Measurements from ENCODE around the gene CATSPERD. TPM values are rescaled to one million over a fixed set of nuclear protein-coding genes. Genes with fewer than 3 reads are reported as not detected.

The CATSPERD gene
- total and polyA plus RNA-seq, 12 donors, result not detected

DNA sequence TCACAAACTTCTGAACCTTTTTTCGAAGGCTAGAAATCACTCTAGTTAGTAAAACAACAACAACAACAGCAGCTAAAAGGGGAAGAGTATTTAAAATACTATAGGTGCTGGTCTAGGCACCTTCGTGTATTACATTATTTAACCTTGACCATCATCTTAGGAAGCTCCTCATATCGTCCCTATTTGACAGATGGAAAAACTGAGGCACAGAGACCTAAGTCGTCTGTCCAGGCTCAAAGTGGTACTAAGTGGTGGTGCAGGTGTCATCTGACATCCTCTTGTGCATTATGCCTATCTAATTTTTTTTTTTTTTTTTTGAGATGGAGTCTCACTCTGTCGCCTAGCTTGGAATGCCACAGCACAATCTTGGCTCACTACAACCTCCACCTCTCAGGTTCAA lies 29.1 kb downstream of the CATSPERD start:
- Histone ChIP-seq H3K9me3 (replicated peaks in 1 of 3) (no peaks in the 10 kb centered on the region), H3K27me3 (no peaks in the 10 kb centered on the region), H3K36me3 (replicated peaks in 1 of 2) (no peaks in the 10 kb centered on the region), H3K27ac (no peak overlapping the region), H3K4me3 (no peak overlapping the region), H3K4me1 (replicated peaks in 1 of 2) (no peaks in the 10 kb centered on the region)
- no peak for TF ChIP-seq POLR2A (IDR thresholded peaks at IDR 0.05)
- TF ChIP-seq, protein P1, sequence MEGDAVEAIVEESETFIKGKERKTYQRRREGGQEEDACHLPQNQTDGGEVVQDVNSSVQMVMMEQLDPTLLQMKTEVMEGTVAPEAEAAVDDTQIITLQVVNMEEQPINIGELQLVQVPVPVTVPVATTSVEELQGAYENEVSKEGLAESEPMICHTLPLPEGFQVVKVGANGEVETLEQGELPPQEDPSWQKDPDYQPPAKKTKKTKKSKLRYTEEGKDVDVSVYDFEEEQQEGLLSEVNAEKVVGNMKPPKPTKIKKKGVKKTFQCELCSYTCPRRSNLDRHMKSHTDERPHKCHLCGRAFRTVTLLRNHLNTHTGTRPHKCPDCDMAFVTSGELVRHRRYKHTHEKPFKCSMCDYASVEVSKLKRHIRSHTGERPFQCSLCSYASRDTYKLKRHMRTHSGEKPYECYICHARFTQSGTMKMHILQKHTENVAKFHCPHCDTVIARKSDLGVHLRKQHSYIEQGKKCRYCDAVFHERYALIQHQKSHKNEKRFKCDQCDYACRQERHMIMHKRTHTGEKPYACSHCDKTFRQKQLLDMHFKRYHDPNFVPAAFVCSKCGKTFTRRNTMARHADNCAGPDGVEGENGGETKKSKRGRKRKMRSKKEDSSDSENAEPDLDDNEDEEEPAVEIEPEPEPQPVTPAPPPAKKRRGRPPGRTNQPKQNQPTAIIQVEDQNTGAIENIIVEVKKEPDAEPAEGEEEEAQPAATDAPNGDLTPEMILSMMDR (IDR thresholded peaks at IDR 0.05), result no peak
- WGBS, 4 donors, result 71 to 79% (median 76%) methylated on average over 5 of the region's 5 CpGs
- DNase-seq, result no peak
- intact Hi-C loops (cut with DNase I), result no loop called here

DNA sequence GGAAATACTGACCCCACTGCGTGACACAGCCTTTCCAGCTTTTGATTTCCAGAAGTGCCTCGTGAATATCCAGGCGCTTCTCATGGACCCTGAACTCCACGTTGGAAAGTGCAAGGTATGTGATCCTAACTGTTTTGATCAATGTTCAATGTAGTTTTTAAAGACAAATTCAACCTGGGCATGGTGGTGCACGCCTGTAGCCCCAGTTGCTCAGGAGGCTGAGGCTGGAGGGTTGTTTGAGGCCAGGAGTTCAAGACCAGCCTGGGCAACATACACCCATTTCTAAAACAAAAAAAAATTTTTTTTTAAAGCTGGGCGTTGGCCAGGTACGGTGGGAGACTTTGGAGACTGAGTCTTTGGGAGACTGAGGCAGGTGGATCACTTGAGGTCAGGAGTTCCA lies 31.3 kb downstream of the CATSPERD start:
- intact Hi-C loops (cut with DNase I), result no loop called here
- Histone ChIP-seq H3K27ac (no peak overlapping the region), H3K36me3 (replicated peaks in 1 of 2) (no peaks in the 10 kb centered on the region), H3K4me1 (replicated peaks in 1 of 2) (no peaks in the 10 kb centered on the region), H3K27me3 (no peaks in the 10 kb centered on the region), H3K9me3 (replicated peaks in 1 of 3) (no peaks in the 10 kb centered on the region), H3K4me3 (no peak overlapping the region)
- 78 to 82% (median 79%) methylated on average over 7 of the region's 7 CpGs for WGBS, 4 donors
- no peak for TF ChIP-seq POLR2A (IDR thresholded peaks at IDR 0.05)
- TF ChIP-seq, protein P1 (IDR thresholded peaks at IDR 0.05), result no peak
- no peak for DNase-seq

DNA sequence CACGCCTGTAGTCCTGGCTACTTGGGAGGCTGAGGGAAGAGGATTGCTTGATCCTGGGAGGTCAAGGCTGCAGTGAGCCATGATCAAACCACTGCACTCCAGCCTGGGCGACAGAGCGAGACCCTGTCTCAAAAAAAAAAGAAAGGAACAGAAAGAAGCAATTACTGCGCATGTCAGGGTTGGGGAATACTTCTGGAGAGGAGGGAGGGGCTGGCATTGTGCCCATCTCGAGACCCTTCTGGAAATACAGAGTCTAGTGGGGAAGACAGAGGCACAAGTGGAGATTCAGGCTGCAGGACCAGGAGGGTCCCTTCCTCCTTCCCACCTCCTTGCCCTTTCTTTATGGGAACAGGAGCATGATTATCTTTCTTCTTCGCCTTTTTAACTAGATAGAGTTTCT lies 33.3 kb downstream of the CATSPERD start:
- no peaks in the 10 kb centered on the region for H3K27me3 ChIP-seq
- H3K27ac ChIP-seq, result no peak overlapping the region
- H3K4me1 ChIP-seq (replicated peaks in 1 of 2), result no peaks in the 10 kb centered on the region
- no peaks in the 10 kb centered on the region for H3K9me3 ChIP-seq (replicated peaks in 1 of 3)
- intact Hi-C loops (cut with DNase I), result no loop called here
- TF ChIP-seq, protein P1 (IDR thresholded peaks at IDR 0.05), result no peak
- TF ChIP-seq POLR2A (IDR thresholded peaks at IDR 0.05), result no peak
- no peak overlapping the region for H3K4me3 ChIP-seq
- no peak for DNase-seq
- WGBS, 4 donors, result 66 to 74% (median 71%) methylated on average over 6 of the region's 6 CpGs
- no peaks in the 10 kb centered on the region for H3K36me3 ChIP-seq (replicated peaks in 1 of 2)

DNA sequence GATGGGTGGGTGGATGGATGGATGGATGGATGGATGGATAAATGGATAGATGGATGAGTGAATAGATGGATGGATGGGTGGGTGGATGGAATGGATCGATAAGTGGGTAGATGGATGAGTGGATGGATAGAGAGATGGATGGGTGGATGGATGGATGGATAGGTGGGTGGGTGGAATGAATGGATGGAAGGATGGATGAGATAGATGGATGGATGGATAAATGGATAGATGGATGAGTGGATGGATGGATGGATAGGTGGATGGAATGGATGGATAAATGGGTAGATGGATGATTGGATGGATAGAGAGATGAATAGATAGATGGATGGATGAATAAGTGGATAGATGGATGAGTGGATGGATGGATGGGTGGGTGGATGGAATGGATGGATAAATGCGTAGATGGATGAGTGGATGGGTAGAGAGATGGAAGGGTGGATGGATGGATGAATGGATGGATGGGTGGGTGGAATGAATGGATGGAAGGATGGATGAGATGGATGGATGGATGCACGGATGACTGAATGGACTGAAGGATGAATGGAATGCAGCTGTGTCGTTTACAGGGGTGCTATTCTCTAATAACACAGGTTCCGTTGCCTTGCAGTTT lies 42.3 kb downstream of the CATSPERD start:
- no peak overlapping the region for H3K27ac ChIP-seq
- H3K4me1 ChIP-seq (replicated peaks in 1 of 2), result no peaks in the 10 kb centered on the region
- H3K4me3 ChIP-seq, result no peak overlapping the region
- TF ChIP-seq POLR2A (IDR thresholded peaks at IDR 0.05), result no peak
- TF ChIP-seq, protein P1 (IDR thresholded peaks at IDR 0.05), result no peak
- no peaks in the 10 kb centered on the region for H3K9me3 ChIP-seq (replicated peaks in 1 of 3)
- WGBS, 4 donors, result 79 to 91% (median 81%) methylated on average over 5 of the region's 5 CpGs
- DNase-seq, result no peak
- no peaks in the 10 kb centered on the region for H3K36me3 ChIP-seq (replicated peaks in 1 of 2)
- intact Hi-C loops (cut with DNase I), result no loop called here
- no peaks in the 10 kb centered on the region for H3K27me3 ChIP-seq
